HEK293T (cell line): Measurements from ENCODE around the gene FOXD4L1.
A peak's percentile ranks its signal among the peaks of the same experiment; 100 is the strongest.
"Not testable (repeated sequence)": the region's sequence is repeated elsewhere in the genome, so short reads cannot be mapped to it uniquely, and the experiment has no call there.

Experiments
- CTCF ChIA-PET: fragments of 350-600 bp; formaldehyde crosslinking; extraction: SDS; loops from one replicate; lab custom pipeline; 2021; ENCODE audit warnings: antibody characterized with exemption, inconsistent platforms; lab: Yijun Ruan, JAX
- POLR2A ChIA-PET: fragments of 350-600 bp; formaldehyde crosslinking; extraction: SDS; loops from one replicate; lab custom pipeline; 2020; ENCODE audit warnings: antibody characterized with exemption, inconsistent platforms; lab: Yijun Ruan, JAX
- DNase-seq: peaks from one replicate; pipeline ENCODE4 v3.0.0; 2012; ENCODE audit warnings: mixed read lengths; ENCODE audit errors: extremely low spot score

Gene FOXD4L1

DNA sequence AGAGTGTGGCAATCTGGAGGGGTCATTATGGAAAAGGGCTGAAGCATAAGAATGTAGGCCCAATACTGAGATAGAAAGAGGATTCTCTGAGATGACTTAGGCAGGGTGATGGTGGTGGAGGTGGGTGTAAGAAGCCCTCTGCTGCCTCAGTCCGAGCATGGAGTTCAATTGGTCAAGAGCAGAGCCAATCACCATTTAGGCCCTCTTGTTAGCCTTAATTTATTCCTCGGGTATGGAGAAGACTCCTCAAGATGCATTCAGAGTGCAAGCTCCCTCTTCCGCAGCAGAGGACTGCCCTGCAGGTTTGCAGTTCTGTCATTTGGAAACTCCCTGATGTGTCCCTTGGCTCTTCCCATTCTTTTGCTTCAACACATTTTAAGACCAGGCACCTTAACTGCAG lies 17.5 kb downstream of the FOXD4L1 start:
- DNase-seq, POLR2A ChIA-PET, CTCF ChIA-PET: not testable (repeated sequence)

DNA sequence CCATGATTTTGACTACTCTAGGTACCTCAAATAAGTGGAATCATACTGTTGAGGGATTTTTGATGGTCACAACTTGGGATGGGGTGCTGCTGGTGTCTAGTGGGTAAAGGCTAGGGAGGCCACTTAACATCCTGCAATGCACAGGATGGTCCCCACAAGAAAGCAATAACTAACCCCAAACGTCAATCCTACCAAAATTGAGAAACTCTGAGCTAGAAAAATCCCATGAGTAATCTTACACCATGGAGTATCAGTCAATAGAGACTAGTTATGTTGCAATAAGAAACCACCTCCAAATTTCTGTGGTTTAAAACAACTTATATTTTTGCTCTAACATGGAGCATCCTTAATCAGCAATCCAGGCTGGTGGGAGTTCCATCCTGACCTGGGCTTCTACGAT lies 18.6 kb downstream of the FOXD4L1 start:
- POLR2A ChIA-PET, DNase-seq, CTCF ChIA-PET: not testable (repeated sequence)

DNA sequence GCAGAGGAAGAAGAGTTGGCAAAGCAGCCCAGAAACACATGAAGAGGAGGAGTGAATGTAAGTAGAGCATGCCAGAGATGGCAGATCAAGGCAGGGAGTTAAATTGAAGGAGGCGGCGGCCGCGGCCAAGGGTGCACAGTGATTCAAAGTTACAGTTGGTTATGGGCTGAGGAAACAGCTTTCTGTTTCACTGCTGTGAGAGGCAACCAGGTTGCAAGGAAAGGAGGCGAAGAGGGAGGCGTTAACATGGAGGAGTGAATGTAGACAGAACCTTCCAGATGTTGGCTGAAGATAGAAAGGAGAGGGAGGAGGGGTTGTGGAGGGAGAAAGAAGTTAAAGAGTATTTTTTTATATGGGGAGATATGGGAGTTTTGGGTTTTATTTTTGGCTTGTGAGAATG lies 22.4 kb downstream of the FOXD4L1 start:
- POLR2A ChIA-PET, CTCF ChIA-PET, DNase-seq: not testable (repeated sequence)

DNA sequence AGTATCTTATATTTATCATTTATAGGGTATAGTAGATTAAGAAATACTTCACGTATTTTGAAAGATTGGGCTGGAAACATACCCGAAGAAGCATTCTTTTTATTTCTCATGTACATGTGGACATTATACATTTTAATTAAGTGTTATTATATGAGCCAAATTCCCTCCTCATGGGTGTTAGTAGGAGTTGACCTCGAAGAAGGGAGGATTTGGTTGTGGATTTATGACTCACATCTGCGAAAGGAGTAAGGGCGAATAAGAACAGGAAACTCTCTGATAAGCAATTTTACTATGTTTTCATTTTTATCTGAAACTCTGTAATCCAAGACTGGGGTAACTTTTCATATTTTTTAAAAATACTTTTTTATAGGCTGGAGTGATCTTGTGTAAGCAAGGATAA lies 23.0 kb downstream of the FOXD4L1 start:
- CTCF ChIA-PET, DNase-seq, POLR2A ChIA-PET: not testable (repeated sequence)

DNA sequence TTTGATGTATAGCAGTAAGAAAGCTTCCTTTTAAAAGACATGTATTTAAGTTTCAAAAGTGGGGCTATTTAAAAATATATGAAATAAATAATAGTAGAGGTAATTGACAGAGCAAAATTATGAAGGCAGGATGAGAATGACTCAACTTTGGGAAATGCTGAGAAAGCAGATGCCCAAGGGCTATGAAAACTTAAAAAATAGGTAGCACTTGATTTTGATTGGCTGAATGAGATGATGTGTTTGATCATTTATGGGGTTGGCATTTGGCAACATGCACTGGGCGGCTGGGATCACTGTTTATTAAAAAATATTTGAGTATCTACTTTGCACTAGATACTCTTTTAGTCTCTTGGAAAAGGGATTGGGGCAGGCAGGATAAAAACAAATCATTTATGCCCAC lies 26.5 kb downstream of the FOXD4L1 start:
- DNase-seq, POLR2A ChIA-PET, CTCF ChIA-PET: not testable (repeated sequence)

DNA sequence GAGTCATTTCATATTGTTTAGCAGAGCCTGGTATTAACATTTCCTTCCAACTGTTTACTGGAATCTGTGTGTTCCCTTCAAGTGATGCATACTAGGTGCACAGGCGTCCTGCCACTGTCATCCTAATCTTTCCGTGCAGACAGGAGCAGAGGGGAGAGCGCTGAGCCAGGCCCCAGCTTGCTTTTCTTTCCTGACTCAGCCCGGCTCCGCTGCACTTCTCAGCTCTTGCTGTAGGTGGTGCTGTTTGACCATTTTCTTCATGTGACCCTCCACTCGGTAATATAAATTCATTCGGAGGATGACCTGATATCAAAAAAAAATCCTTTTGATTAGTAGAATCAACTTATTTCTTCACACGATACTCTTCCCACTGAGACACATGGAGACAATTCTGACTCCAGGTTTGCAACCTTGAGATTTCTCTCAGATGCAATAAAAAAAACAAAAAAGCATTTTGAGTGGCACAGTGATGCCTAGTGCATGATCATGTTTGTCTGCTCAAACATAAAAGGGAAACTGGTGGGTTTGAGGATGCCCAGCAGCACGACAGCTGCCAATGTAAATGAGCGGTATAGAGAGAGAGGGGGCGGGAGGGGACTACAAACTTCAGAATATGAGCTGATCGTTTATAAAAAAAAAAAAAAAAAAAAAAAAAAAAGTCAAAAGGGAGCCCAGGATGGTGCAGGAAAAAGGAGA lies 29.0 kb downstream of the FOXD4L1 start:
- DNase-seq, CTCF ChIA-PET, POLR2A ChIA-PET: not testable (repeated sequence)

DNA sequence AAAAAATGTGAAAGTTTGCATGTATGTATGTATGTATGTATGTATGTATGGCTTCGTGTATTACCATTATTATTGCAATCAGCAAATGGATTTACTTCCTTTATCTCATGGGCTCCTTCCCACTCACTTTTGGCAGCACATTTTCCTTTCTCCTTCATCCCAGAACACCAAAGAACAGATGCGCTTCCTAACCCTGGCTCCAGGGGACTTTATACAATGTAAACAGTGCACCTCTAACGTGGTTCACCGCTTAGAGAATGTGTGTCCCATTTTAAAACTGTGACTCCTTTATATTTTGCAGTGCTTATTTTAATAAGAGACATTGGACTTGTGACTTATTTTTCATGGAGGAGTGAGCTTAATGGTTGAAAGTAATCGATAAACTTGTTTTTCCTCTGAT lies 29.7 kb downstream of the FOXD4L1 start:
- POLR2A ChIA-PET, DNase-seq, CTCF ChIA-PET: not testable (repeated sequence)

DNA sequence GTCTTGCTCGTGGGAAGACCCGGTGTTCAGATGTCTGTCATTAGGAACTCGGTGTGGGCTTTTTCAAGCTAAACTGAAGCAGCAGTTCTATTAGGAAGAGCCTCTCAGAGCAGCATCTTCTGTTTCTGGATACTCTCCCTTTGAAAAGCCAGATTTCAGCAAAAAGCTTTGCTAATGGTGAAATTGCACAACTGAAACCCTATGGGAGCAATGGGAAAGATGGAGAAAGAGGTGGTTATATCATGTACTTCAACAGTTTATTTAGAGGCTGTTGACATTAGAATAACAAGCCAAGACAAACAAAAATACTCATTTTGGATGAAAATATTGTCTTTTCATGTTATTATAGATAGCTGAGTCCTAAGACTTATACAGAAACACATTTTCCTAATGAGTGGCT lies 30.4 kb downstream of the FOXD4L1 start:
- POLR2A ChIA-PET, CTCF ChIA-PET, DNase-seq: not testable (repeated sequence)

DNA sequence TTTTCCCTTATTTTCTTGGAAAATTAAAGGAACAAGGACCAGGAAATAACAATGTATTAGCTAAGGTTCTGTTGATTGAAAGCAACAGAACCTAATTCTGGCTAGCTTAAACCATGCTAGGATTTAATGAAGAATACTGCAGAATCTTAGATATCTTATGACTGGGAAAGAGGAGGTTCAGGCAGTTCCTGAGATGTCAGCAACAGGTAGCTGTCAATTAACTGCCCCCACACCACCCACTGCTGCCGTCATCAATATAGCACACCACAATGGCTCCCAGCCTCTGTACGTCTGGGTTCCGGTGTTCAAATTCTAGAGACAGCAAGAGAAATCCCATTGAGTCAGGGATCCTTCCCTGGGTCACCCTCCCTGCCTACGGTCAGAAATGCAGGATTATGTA lies 34.5 kb downstream of the FOXD4L1 start:
- CTCF ChIA-PET, POLR2A ChIA-PET, DNase-seq: not testable (repeated sequence)

DNA sequence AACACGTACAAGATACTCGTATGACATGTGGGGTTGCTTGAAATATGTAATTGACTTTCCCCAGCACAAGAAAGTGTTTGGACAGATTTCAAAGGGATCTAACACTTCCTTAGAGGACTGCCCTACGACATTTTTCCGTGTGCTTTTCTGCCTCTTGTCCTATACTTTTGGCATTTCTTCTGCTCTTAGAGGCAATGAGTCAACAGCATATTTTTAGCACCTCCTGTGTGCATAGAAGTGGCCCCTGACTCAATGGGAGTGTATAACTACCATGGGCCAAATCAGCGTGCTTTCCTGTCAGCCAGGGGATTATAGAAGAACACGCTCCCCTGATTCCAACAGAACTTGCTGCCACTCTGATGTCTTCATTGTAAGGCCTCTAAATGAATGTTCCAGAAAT lies 38.1 kb downstream of the FOXD4L1 start:
- CTCF ChIA-PET, POLR2A ChIA-PET, DNase-seq: not testable (repeated sequence)

DNA sequence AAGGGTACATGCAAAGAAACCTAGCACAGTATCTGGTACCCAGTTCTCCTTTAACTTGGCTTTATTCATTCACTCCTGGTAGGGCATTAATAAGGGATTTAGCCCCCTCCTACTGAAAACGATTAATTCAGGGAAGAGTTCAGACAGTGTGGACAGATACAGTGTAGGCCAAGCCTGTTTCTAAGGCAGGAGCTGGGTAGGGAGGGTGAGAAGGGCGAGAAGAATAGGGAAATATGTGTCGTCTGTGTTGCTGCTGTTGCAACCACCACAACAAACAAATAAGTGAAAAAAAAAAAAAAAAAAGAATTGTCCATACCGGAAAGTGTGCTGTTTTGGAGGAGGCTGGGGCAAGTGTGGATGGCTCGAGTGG lies 42.4 kb downstream of the FOXD4L1 start:
- POLR2A ChIA-PET, CTCF ChIA-PET, DNase-seq: not testable (repeated sequence)

DNA sequence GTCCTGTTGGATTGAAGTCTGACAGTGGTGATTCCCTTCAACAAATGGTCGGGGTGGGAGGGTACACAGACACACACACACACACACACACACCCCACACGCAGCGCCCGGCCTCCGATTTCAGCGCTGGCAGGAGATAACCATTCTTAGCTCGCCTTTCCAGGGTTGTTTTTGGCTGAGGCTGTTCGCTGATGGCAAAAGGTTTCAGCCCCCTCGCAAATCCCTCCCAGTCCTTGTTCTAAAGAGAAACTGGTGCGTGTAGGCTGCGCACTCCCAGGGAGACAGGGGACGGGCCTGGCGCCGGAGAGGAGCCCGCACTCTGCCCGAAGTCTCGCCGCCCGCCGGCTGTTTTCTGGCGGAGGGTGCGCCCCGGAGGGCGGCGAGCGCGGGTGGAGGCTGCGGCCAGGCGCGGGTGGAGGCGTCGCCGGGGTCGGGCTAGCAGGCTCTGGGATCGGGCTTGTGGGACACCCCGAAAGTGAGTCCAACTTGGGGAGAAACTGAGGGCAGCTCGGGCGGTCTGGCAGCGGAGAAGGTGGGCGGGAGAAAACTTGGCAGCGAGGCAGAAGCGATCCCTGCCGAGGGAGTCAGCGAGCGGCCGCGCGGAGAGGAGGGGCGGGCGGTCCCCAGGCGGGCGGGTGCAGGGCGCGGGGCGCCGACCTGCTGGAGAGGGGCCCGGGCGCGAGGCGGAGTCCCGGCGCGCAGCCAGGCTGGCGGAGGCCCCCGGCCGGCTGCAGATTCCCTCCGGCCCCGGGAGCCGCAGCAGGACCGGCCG lies 42.9 kb downstream of the FOXD4L1 start:
- POLR2A ChIA-PET, CTCF ChIA-PET: not testable (repeated sequence)
- peak; percentile 12 for DNase-seq

DNA sequence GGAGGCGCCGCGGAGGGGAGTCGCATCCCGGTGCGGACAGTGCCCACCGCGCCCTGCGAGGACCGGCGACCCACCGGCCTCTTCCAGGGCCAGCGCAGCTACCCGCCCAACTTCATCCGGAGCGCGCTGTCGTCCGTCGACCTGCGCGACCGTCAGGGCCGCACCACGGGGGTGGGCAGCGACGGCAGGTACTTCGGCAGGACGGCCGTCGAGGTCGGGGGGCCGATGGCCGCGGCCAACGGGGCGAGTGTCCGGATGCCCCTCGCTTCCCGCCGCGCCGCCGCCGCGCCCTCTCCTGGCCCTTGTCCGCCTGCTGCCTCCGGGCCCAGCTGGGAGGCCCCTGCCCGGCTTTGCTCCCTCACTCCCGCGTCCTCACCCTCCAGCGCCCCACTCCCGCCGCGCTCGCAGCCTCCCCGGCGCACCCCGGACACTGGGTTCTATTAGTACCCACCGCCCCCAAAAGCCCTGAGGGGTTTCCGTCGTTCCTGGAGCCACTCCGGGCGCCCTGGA lies 43.6 kb downstream of the FOXD4L1 start:
- DNase-seq, CTCF ChIA-PET, POLR2A ChIA-PET: not testable (repeated sequence)

DNA sequence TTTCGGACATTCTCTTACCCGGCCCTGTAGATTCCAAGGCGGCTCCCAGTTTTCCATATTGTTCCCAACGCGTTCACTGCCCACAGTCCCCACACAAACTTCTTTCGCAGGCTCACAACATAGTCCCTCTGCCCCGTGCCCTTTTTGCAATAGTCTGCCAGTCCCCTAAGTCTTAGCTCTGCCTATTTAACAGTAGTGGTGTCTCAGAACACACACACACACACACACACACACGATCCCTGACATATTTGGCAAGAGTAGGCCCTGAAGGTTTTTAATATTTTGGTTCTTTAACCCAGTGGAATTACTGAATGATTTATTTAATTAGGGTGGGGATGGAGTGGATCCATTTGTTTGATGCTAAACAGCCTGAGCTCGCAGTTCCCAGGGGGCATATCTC lies 44.1 kb downstream of the FOXD4L1 start:
- POLR2A ChIA-PET, CTCF ChIA-PET, DNase-seq: not testable (repeated sequence)
